CD4-positive, alpha-beta T cell (primary cell): ENCODE measurements around the gene NRIP3. TPM values are rescaled to one million over a fixed set of nuclear protein-coding genes. Genes with fewer than 3 reads are reported as not detected.

Experiments used
- ATAC-seq: fragments of 200-7000 bp; cut with Tn5 transposase; one replicate; pipeline ENCODE4 v1.10.0; 2022; ENCODE audit warnings: mild to moderate bottlenecking; ENCODE audit not compliant: poor library complexity
- CTCF ChIA-PET: fragments of 350-600 bp; sonication (Branson Sonifier 250); formaldehyde crosslinking; loops from one replicate; lab custom pipeline; 2021; ENCODE audit warnings: antibody characterized with exemption, inconsistent platforms; lab: Charles Lee
- POLR2A ChIA-PET: fragments of 350-600 bp; sonication (Branson Sonifier 250); formaldehyde crosslinking; loops from one replicate; lab custom pipeline; 2021; ENCODE audit warnings: antibody characterized with exemption, inconsistent platforms; lab: Charles Lee
- DNase-seq, 14 experiments: peaks; one replicate each; pipeline ENCODE4 v3.0.0-alpha.2; 2013 to 2020; ENCODE audit warnings: mixed read lengths in 2 of 14
- H3K27ac ChIP-seq, 2 donors: one replicate each; pipeline versions ENCODE4 v1.5.1 to v1.7.0; 2013; ENCODE audit warnings: low read length in 2 of 2, low read depth in 1 of 2, mild to moderate bottlenecking in 1 of 2
- H3K27me3 ChIP-seq, 2 experiments: 1 replicate in 1 of 2; 2 replicates in 1 of 2; pipeline versions ENCODE4 v1.6.1 to v1.7.0; 2013; ENCODE audit warnings: low read length in 2 of 2, control low read depth in 1 of 2, mild to moderate bottlenecking in 1 of 2, moderate library complexity in 1 of 2; ENCODE audit not compliant: insufficient read depth in 2 of 2, control insufficient read depth in 1 of 2
- H3K36me3 ChIP-seq: one replicate; pipeline ENCODE4 v1.6.1; 2013; ENCODE audit warnings: low read length, control low read depth; ENCODE audit not compliant: insufficient read depth
- H3K4me1 ChIP-seq: one replicate; pipeline ENCODE4 v1.6.1; 2013; ENCODE audit warnings: low read length, control low read depth; ENCODE audit not compliant: insufficient read depth
- H3K4me3 ChIP-seq: one replicate; pipeline ENCODE4 v1.5.1; 2013; ENCODE audit warnings: mild to moderate bottlenecking, low read length, moderate library complexity
- H3K9me3 ChIP-seq, 2 experiments: 1 replicate in 1 of 2; 2 replicates in 1 of 2; pipeline versions ENCODE4 v1.6.1 to v1.7.0; 2013; ENCODE audit warnings: low read length in 2 of 2, mild to moderate bottlenecking in 2 of 2, control low read depth in 1 of 2, moderate library complexity in 1 of 2; ENCODE audit not compliant: control insufficient read depth in 1 of 2, insufficient read depth in 1 of 2
- H3K27ac Mint-ChIP-seq: one replicate; pipeline ENCODE4 v1.8.0; 2020; ENCODE audit warnings: mixed read lengths
- H3K27me3 Mint-ChIP-seq: one replicate; pipeline ENCODE4 v1.8.0; 2021; ENCODE audit warnings: mixed read lengths
- H3K36me3 Mint-ChIP-seq: one replicate; pipeline ENCODE4 v1.8.0; 2021; ENCODE audit warnings: low read depth, mixed read lengths
- H3K4me1 Mint-ChIP-seq: one replicate; pipeline ENCODE4 v1.8.0; 2021; ENCODE audit warnings: low read depth, mixed read lengths
- H3K4me3 Mint-ChIP-seq: one replicate; pipeline ENCODE4 v1.8.0; 2020; ENCODE audit warnings: mild to moderate bottlenecking, mixed read lengths
- H3K9me3 Mint-ChIP-seq: one replicate; pipeline ENCODE4 v1.8.0; 2020; ENCODE audit warnings: mixed read lengths
- CTCF ChIP-seq: fragments of 200-600 bp; IDR thresholded peaks from one replicate; pipeline ENCODE4 v1.8.0; 2022; ENCODE audit warnings: antibody characterized with exemption, mild to moderate bottlenecking
- intact Hi-C, 2 experiments: fragments of 100-400 bp; cut with DNase I in 1 of 2; cut with micrococcal nuclease in 1 of 2; formaldehyde crosslinking; loops; one replicate each; pipeline versions ENCODE4 v1.15.1 to v1.9.0; 2023 to 2025; cut with DNase I, micrococcal nuclease
- total RNA-seq, 174 experiments: library from RNA in 2 of 174; stranded (reverse) in 2 of 174; gene quantifications; one replicate each; pipeline ENCODE4 v1.2.3 and lab custom pipeline; 2021 to 2026

The NRIP3 gene
- total RNA-seq, 2 experiments from 2014 or later: 4.6 to 4.9 TPM

DNA sequence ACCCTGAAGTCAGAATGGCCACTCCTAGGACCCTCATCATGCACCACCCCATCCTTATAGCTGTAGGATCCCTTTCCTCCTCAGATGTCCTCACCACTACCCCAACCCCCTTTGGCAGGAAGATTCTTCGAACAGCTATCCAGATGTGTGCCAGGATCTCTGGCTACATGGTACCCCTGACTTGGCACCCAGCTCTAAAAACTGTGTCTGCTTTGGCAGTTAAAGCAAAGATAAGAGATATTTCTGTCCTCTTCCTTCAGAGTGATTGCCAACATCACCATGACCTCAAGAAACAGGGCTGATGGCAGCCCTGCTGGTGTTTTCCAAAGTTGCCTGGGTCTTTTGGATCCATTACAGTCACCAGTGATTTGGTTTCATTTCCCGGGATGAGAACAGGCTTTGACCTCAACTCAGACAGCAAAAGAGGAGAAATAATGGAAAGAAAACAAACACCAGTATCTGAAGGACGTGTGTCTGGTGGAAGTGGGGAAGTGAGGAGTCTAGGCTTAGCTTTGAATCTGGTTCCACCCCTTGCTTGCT is 4.3 kb upstream of the NRIP3 start:
- no peaks in the 10 kb centered on the region for H3K36me3 ChIP-seq
- ChIA-PET POLR2A (no interaction called here), CTCF (interaction anchor here (1.7 kb wide), 1 partner anchor 129 kb away, joined by 4 read pairs; no protein-coding TSS in a partner anchor)
- H3K4me1 ChIP-seq: peaks cover 17% of the 10 kb centered on the region
- intact Hi-C loops: loop anchor here in 1 of 2 experiments (10.0 kb wide), 1 partner anchor 323 kb away; the partner anchor contains the start of genes RPL27A and TRIM66
- DNase-seq (no peak), ATAC-seq (no peak)
- H3K9me3 Mint-ChIP-seq: no peaks in the 10 kb centered on the region
- no peak overlapping the region for H3K4me3 Mint-ChIP-seq
- peaks cover 3% of the 10 kb centered on the region in 2 experiments for H3K27me3 ChIP-seq
- no peak overlapping the region for H3K27ac Mint-ChIP-seq
- H3K27me3 Mint-ChIP-seq: peaks cover 16% of the 10 kb centered on the region
- H3K4me1 Mint-ChIP-seq: peaks cover 13% of the 10 kb centered on the region
- no peaks in the 10 kb centered on the region for H3K9me3 ChIP-seq
- no peak overlapping the region for H3K27ac ChIP-seq
- H3K36me3 Mint-ChIP-seq: no peaks in the 10 kb centered on the region
- no peak for TF ChIP-seq CTCF
- H3K4me3 ChIP-seq: no peak overlapping the region

DNA sequence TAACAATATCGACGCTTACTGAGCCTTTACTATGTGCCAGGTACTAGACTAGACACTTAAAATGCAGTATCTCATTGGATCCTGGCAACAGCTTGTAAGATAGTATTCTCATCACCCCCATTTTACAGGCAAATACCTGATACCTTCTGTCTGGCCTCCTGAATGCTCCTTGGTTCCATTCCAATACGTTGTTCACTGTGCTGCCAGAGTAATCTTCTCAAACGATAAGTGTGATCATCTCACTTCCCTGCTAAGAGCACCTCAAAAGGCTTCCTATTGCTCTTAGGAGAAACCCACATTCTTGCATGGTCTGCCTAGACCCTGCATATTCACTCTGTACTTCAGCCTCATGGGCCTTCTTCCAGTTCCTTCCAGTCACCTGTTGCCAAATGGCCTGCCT is 1.3 kb upstream of the NRIP3 start:
- Histone ChIP-seq H3K4me3 (no peak overlapping the region), H3K36me3 (no peaks in the 10 kb centered on the region), H3K27ac (no peak overlapping the region), H3K9me3 (no peaks in the 10 kb centered on the region), H3K4me1 (peaks cover 23% of the 10 kb centered on the region), H3K27me3 (peaks cover 11 to 31% of the 10 kb centered on the region in 2 experiments)
- Mint-ChIP-seq H3K36me3 (no peaks in the 10 kb centered on the region), H3K27me3 (peaks cover 38% of the 10 kb centered on the region), H3K27ac (peak overlapping the region; percentile 1), H3K4me1 (peaks cover 22% of the 10 kb centered on the region), H3K4me3 (peak overlapping the region; percentile 78), H3K9me3 (no peaks in the 10 kb centered on the region)
- POLR2A ChIA-PET: interaction anchor here (0.6 kb wide), 1 partner anchor 324 kb away, joined by 3 read pairs; no protein-coding TSS in a partner anchor
- CTCF ChIA-PET: interaction anchor here (1.0 kb wide), 1 partner anchor 10 kb away, joined by 4 read pairs; no protein-coding TSS in a partner anchor
- no peak for TF ChIP-seq CTCF
- no peak for ATAC-seq
- no peak for DNase-seq
- intact Hi-C loops: loop anchor here in 1 of 2 experiments (10.0 kb wide), 1 partner anchor 320 kb away; the partner anchor contains the start of genes RPL27A and TRIM66

GRCh38 chr11:9004183-9004926 is 554 bp upstream of the NRIP3 start:
- ATAC-seq: peak; percentile 11

More at GRCh38 chr11:9004183-9004926, 554 bp upstream of the NRIP3 start:
- Mint-ChIP-seq H3K27ac (peak overlapping the region; percentile 1), H3K9me3 (no peaks in the 10 kb centered on the region), H3K36me3 (no peaks in the 10 kb centered on the region), H3K27me3 (peaks cover 46% of the 10 kb centered on the region), H3K4me1 (peaks cover 22% of the 10 kb centered on the region), H3K4me3 (peak overlapping the region; percentile 78)
- Histone ChIP-seq H3K27me3 (peaks cover 11 to 36% of the 10 kb centered on the region in 2 experiments), H3K4me1 (peaks cover 23% of the 10 kb centered on the region), H3K27ac (no peak overlapping the region), H3K36me3 (no peaks in the 10 kb centered on the region), H3K9me3 (no peaks in the 10 kb centered on the region), H3K4me3 (peak overlapping the region; percentile 53)
- intact Hi-C loops: loop anchor here in 1 of 2 experiments (10.0 kb wide), 1 partner anchor 320 kb away; the partner anchor contains the start of genes RPL27A and TRIM66
- ChIA-PET POLR2A (interaction anchor here (1.0 to 2.9 kb wide), 3 partner anchors 13 to 457 kb away, joined by 3 to 14 read pairs (median 4); partner anchors contain the start of genes TMEM9B and ZNF143), CTCF (interaction anchor here (1.0 kb wide), 1 partner anchor 11 kb away, joined by 4 read pairs; no protein-coding TSS in a partner anchor)
- no peak for TF ChIP-seq CTCF
- peak in 7 of 14 experiments; percentile 5 to 55 (median 25) for DNase-seq
